ENCODE data around the gene ENTPD1.
"Not testable (repeated sequence)": the region's sequence is repeated elsewhere in the genome, so short reads cannot be mapped to it uniquely, and the experiment has no call there.

The ENTPD1 gene

DNA sequence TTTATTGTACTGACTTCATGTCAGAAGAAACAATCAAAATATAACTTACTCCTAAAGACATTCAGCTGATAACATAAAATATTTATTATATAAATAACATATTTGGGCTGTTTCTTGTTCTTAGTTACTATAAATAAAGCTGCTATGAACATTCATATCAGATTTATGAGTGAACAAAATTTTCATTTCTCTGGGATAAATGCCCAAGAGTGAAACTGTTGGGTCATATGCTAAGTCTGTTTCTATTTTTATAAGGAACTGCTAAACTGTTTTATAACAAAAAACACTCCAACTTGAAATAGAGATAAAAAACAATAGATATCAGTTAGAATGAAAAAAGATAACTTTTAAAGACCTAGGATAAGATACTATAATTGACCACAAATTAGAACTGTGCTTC is 125.4 kb downstream of the ENTPD1 start:
- Histone ChIP-seq H3K4me2 (no peak overlapping the region), H4K20me1 (ENCODE audit: insufficient read depth) (no peaks in the 10 kb centered on the region), H3K36me3 (ENCODE audit: insufficient read depth) (no peaks in the 10 kb centered on the region), H3K27me3 (ENCODE audit: insufficient read depth, low read depth) (no peaks in the 10 kb centered on the region), H2AFZ (ENCODE audit: low read depth) (no peak overlapping the region), H3K9ac (no peak overlapping the region), H3K27ac (no peak overlapping the region), H3K79me2 (ENCODE audit: insufficient read depth, low read depth) (no peaks in the 10 kb centered on the region), H3K4me3 (IDR thresholded peaks at IDR 0.05; ENCODE audit: insufficient read depth, low read depth, low read length) (no peak overlapping the region), H3K4me1 (ENCODE audit: low read depth, poor library complexity, severe bottlenecking) (no peaks in the 10 kb centered on the region)
- TF ChIP-seq, protein P1, sequence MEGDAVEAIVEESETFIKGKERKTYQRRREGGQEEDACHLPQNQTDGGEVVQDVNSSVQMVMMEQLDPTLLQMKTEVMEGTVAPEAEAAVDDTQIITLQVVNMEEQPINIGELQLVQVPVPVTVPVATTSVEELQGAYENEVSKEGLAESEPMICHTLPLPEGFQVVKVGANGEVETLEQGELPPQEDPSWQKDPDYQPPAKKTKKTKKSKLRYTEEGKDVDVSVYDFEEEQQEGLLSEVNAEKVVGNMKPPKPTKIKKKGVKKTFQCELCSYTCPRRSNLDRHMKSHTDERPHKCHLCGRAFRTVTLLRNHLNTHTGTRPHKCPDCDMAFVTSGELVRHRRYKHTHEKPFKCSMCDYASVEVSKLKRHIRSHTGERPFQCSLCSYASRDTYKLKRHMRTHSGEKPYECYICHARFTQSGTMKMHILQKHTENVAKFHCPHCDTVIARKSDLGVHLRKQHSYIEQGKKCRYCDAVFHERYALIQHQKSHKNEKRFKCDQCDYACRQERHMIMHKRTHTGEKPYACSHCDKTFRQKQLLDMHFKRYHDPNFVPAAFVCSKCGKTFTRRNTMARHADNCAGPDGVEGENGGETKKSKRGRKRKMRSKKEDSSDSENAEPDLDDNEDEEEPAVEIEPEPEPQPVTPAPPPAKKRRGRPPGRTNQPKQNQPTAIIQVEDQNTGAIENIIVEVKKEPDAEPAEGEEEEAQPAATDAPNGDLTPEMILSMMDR (conservative IDR thresholded peaks at IDR 0.05; ENCODE audit: low read depth, low read length) = no peak

GRCh38 chr10:95889830-95890229 is 133.9 kb downstream of the ENTPD1 start:
- no peak overlapping the region for H3K27ac ChIP-seq
- H3K4me3 ChIP-seq (IDR thresholded peaks at IDR 0.05; ENCODE audit: insufficient read depth, low read depth, low read length) = no peak overlapping the region
- H3K4me2 ChIP-seq = no peak overlapping the region
- H3K9ac ChIP-seq = no peak overlapping the region
- H3K27me3 ChIP-seq (ENCODE audit: insufficient read depth, low read depth) = no peaks in the 10 kb centered on the region
- TF ChIP-seq, protein P1 (conservative IDR thresholded peaks at IDR 0.05; ENCODE audit: low read depth, low read length) = no peak
- H3K79me2 ChIP-seq (ENCODE audit: insufficient read depth, low read depth) = no peaks in the 10 kb centered on the region
- no peaks in the 10 kb centered on the region for H4K20me1 ChIP-seq (ENCODE audit: insufficient read depth)
- H3K4me1 ChIP-seq (ENCODE audit: low read depth, poor library complexity, severe bottlenecking) = no peaks in the 10 kb centered on the region
- no peaks in the 10 kb centered on the region for H3K36me3 ChIP-seq (ENCODE audit: insufficient read depth)
- H2AFZ ChIP-seq (ENCODE audit: low read depth) = no peak overlapping the region

DNA sequence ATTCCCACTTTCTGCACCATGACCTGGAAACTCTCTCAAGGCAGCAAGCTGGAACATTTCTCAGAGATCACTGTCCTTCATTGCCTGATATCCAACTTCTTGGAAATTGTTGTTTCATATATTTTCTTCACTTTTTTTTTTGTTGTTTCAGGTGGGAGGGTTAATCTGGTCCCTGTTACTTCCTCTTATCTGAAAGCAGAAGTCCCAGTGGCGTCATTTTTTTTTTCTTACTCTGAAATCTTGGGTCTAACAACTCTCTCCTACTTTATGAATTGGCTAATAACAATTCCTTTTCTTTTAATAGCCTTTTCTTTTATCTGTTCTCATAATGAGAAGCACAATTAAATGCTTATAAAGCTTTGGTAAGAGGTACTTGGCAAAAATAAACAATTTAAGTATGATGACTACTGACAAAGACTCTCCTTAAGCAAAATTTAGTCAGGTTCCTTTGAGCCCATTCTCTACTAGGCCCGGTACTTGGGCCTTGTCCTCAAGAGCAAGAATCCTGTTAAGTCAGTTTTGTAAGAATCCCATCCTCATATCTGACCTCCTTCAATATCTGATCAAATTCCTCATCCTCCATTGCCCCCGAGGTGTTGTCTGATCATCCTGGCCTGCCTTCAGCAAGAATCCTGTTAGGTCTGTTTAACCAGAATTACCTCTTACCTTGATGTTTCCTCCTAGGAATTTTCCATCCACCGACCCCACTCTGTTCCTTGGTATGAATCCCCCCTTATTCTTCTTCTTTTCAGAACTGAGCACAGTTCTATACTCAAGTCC is 140.3 kb downstream of the ENTPD1 start:
- Histone ChIP-seq H3K27me3 (ENCODE audit: insufficient read depth, low read depth) (no peaks in the 10 kb centered on the region), H2AFZ (ENCODE audit: low read depth) (no peak overlapping the region), H3K4me2 (no peak overlapping the region), H3K27ac (no peak overlapping the region), H3K4me3 (IDR thresholded peaks at IDR 0.05; ENCODE audit: insufficient read depth, low read depth, low read length) (no peak overlapping the region), H4K20me1 (ENCODE audit: insufficient read depth) (no peaks in the 10 kb centered on the region), H3K4me1 (ENCODE audit: low read depth, poor library complexity, severe bottlenecking) (no peaks in the 10 kb centered on the region), H3K36me3 (ENCODE audit: insufficient read depth) (no peaks in the 10 kb centered on the region), H3K79me2 (ENCODE audit: insufficient read depth, low read depth) (no peaks in the 10 kb centered on the region), H3K9ac (no peak overlapping the region)
- TF ChIP-seq, protein P1 (conservative IDR thresholded peaks at IDR 0.05; ENCODE audit: low read depth, low read length) = no peak

DNA sequence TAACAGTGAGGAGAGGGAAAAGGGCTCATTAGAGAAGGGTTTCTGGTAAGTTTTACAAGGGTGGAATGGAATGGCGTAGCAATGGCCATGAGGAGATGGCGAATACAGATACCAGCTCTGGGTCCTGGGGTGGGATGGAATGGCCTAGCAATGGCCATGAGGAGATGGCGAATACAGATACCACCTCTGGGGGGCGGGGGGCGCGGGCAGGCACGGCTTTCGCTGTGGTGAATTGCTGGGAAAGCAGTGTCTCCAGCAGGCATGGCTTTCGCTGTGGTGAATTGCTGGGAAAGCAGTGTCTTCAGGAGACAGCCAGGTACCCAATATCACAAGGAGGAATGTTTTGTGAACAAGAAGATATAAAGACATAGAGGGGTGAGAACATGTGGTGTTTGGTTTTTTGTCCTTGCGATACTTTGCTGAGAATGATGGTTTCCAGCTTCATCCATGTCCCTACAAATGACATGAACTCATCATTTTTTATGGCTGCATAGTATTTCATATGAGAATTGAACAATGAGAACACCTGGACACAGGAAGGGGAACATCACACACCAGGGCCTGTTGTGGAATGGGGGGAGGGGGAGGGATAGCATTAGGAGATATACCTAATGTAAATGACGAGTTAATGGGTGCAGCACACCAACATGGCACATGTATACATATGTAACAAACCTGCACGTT is 150.1 kb downstream of the ENTPD1 start:
- H3K79me2 ChIP-seq (ENCODE audit: insufficient read depth, low read depth); H3K9ac ChIP-seq; H3K27ac ChIP-seq; H3K4me2 ChIP-seq; H4K20me1 ChIP-seq (ENCODE audit: insufficient read depth); H2AFZ ChIP-seq (ENCODE audit: low read depth); H3K4me3 ChIP-seq (IDR thresholded peaks at IDR 0.05; ENCODE audit: insufficient read depth, low read depth, low read length); H3K27me3 ChIP-seq (ENCODE audit: insufficient read depth, low read depth); H3K36me3 ChIP-seq (ENCODE audit: insufficient read depth): not testable (repeated sequence)
- H3K4me1 ChIP-seq (ENCODE audit: low read depth, poor library complexity, severe bottlenecking) = peaks cover 30% of the 10 kb centered on the region
